ENCODE results near the gene IVD. TPM values are rescaled to one million over a fixed set of nuclear protein-coding genes. Genes with fewer than 3 reads are reported as not detected.

Gene IVD
- total and polyA plus RNA-seq, 2 of the 8 experiments (the other 6 are each of a cell fraction or from before 2014, with no cell fraction given): 55.2 to 78.8 TPM

- Histone ChIP-seq H3K18ac (ENCODE audit: extremely low read depth, low read length) (no peak overlapping the region), H2BK120ac (replicated peaks; ENCODE audit: low read depth, low read length) (no peak overlapping the region), H4K8ac (ENCODE audit: extremely low read depth, insufficient read depth, low read length) (no peak overlapping the region), H3K79me2 (ENCODE audit: control insufficient read depth in 1 of 2, insufficient read depth in 2 of 2, low read length in 2 of 2) (no peaks in the 10 kb centered on the region), H3K36me3 (ENCODE audit: control insufficient read depth in 2 of 4, insufficient read depth in 4 of 4, low read length in 3 of 4) (no peaks in the 10 kb centered on the region), H4K5ac (ENCODE audit: insufficient read length, low read depth, low read length) (no peak overlapping the region), H4K91ac (replicated peaks; ENCODE audit: insufficient read length, low read length) (no peak overlapping the region), H3K9me3 (ENCODE audit: insufficient read depth in 2 of 2, low read depth in 1 of 2, low read length in 1 of 2) (no peaks in the 10 kb centered on the region), H2BK12ac (ENCODE audit: low read depth, low read length) (no peak overlapping the region), H2AFZ (ENCODE audit: low read length) (no peak overlapping the region), H3K4ac (replicated peaks; ENCODE audit: insufficient read length, low read depth, low read length) (no peak overlapping the region), H3K23ac (ENCODE audit: insufficient read length) (no peak overlapping the region), H3K4me1 (replicated peaks in 1 of 4; ENCODE audit: control insufficient read depth in 3 of 4, insufficient read depth in 4 of 4, low read length in 3 of 4) (peaks cover 0 to 10% (median 6%) of the 10 kb centered on the region in 4 experiments; a peak in 6 of 7 replicates), H3K27me3 (replicated peaks in 1 of 4; ENCODE audit: control insufficient read depth in 3 of 4, extremely low read depth in 1 of 4, insufficient read depth in 3 of 4, low read length in 3 of 4) (peaks cover 0 to 19% (median 7%) of the 10 kb centered on the region in 4 experiments; a peak in 4 of 7 replicates), H3K27ac (ENCODE audit: low read depth, low read length) (no peak overlapping the region), H3K56ac (replicated peaks; ENCODE audit: insufficient read length, low read depth, low read length) (no peak overlapping the region), H3K14ac (ENCODE audit: insufficient read length) (no peak overlapping the region), H3K9ac (replicated peaks in 1 of 4; ENCODE audit: extremely low read depth in 1 of 4, low read depth in 3 of 4, low read length in 3 of 4) (no peak overlapping the region), H3K23me2 (ENCODE audit: low read depth, low read length) (peaks cover 9% of the 10 kb centered on the region), H3K4me2 (ENCODE audit: insufficient read depth in 1 of 2, low read depth in 2 of 2, low read length in 2 of 2) (no peak overlapping the region), H2BK20ac (ENCODE audit: low read length) (no peak overlapping the region), H2BK5ac (ENCODE audit: low read depth, low read length) (no peak overlapping the region), H2AK5ac (ENCODE audit: low read depth, low read length) (no peak overlapping the region), H2BK15ac (ENCODE audit: low read length) (no peak overlapping the region), H3K4me3 (ENCODE audit: extremely low read depth in 1 of 4, insufficient read depth in 2 of 4, low read depth in 3 of 4, low read length in 4 of 4) (no peak overlapping the region), H4K20me1 (replicated peaks in 1 of 2; ENCODE audit: control insufficient read depth in 1 of 2, insufficient read depth in 2 of 2, low read length in 2 of 2) (peaks cover 0 to 2% of the 10 kb centered on the region in 2 experiments), H3K79me1 (ENCODE audit: low read depth, low read length) (no peaks in the 10 kb centered on the region)
- no peak for FAIRE-seq
- ChIA-PET CTCF (ENCODE audit: partially characterized antibody) (interaction anchor here (13.4 kb wide), 1 partner anchor 14 kb away, joined by 452 read pairs; the partner anchor contains the start of genes CCDC9B, DISP2 and PHGR1), POLR2A (ENCODE audit: partially characterized antibody) (interaction anchor here (1.3 to 1.6 kb wide), 2 partner anchors 21 to 49 kb away, joined by 3 read pairs; partner anchors contain the start of gene KNSTRN)
- DNase-seq (ENCODE audit: low read depth in 1 of 2, low spot score in 2 of 2): no peak
- WGBS, 2 experiments (ENCODE audit: extremely low coverage in 1 of 2, insufficient coverage in 1 of 2, insufficient read length in 1 of 2, insufficient replicate concordance in 2 of 2, low coverage in 1 of 2, low lambda C conversion rate in 2 of 2, missing lambda C conversion rate in 1 of 2): 85% methylated on average over 2 of the region's 2 CpGs; no CpG with 5 or more reads in 1 of the 2 experiments
- no peak for TF ChIP-seq CHD1 (IDR thresholded peaks at IDR 0.05; ENCODE audit: low read depth, low read length)
- TF ChIP-seq CREB1 (IDR thresholded peaks at IDR 0.05): no peak
- no peak for TF ChIP-seq CBX5 (IDR thresholded peaks at IDR 0.05; ENCODE audit: low read depth, low read length)
- no peak for TF ChIP-seq ATF2 (IDR thresholded peaks at IDR 0.05; ENCODE audit: low read length)
- no peak for TF ChIP-seq USF2 (IDR thresholded peaks at IDR 0.05; ENCODE audit: low read length)
- no peak for TF ChIP-seq POU5F1 (IDR thresholded peaks at IDR 0.05; ENCODE audit: low read depth, low read length)
- TF ChIP-seq PHF8 (conservative IDR thresholded peaks at IDR 0.05; ENCODE audit: low read depth, low read length): no peak
- TF ChIP-seq TBP (IDR thresholded peaks at IDR 0.05; ENCODE audit: low read depth, low read length): no peak
- no peak for TF ChIP-seq ATF3 (IDR thresholded peaks at IDR 0.05; ENCODE audit: insufficient read depth, low read depth, low read length)
- TF ChIP-seq POLR2AphosphoS5 (IDR thresholded peaks at IDR 0.05; ENCODE audit: low read depth, low read length): no peak
- TF ChIP-seq POLR2A (IDR thresholded peaks at IDR 0.05; ENCODE audit: control extremely low read depth in 1 of 2, low read depth in 2 of 2, low read length in 2 of 2): no peak
- TF ChIP-seq SRF (IDR thresholded peaks at IDR 0.05; ENCODE audit: low read depth, low read length): no peak
Measured at GRCh38 chr15:40361640-40362039, 44.0 kb upstream of the IVD start.
